SIG-M5 (cell line): ENCODE results near the gene WDFY2.

Experiments used
- DNase-seq: peaks from one replicate; lab custom pipeline; 2025; lab: John Stamatoyannopoulos, UW

The WDFY2 gene

DNA sequence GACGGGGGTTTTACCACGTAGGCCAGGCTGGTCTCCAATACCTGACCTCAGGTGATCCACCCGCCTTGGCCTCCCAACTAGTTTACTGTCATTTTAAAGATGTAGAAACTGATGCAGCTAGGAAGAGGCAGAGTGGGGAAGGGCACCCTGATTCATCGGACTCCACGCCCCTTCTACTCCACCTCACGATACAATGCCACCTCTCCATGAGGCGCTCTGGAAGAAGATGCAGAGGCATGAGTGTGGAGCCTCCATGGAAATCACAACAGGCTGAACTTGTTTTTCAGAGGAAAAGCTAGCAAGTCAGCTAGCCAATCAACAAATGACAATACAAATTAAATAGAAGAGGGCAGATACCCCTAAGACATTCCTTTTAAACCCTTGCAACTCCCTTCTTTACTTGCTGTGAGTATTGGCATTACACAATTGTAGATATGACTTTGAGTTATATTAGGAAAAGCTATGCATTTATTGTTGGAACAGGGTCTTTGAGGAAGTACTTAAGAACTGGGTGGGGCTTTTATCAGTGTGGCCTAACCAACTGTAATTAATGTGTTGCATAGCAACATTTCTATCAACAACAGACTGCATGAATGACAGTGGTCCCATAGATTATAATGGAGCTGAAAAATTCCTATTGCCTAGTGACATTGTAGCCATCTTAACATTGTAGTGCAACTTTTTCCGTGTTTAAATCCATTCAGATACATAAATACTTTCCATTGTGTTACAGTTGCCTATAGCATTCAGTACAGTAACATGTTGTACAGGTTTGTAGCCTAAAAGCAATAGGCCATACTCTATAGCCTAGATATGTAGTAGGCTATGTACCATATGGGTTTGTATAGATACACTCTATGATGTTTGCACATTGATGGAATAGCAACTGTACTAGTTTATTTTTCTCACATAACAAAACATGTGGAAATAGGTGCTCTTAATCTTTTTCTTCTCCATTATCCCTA, 17.6 kb downstream of the WDFY2 start:
- DNase-seq = no peak

DNA sequence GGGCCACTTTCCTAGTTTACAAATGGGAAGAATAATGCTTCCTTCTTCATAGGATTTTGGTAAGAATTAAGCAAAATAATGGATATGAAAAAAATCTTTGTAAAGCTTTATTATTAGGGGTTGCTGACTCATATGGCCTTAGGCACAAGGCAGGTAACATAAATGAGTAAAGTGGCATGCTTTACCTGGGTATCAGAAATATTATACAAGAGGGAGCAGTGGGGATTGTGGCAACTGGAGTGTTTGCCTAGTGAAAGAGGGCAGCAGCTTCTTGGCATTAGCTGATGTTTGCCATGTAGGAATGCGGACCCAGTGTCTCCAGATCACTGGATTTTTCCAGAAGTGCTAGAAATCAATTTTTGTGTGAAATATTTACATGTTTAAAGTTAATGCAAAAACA, 19.5 kb downstream of the WDFY2 start:
- no peak for DNase-seq

DNA sequence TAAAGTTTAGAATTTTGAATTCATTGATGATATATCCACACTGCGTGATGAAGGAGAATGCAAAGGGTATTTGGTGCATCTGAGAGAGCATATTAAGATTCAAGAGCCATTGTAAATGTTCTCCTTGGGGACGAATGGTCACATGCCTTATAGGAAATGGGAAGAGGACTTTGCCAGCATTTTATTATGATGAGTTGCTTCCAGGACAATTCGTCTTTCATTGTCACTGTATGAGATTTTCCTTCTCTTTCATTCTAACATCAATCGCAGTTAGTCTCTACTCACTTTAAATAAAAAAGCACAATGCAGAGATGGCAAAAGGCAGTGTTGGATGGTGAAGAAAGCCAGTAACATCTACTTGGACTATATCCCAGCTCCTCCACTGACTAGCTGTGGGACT, 21.4 kb downstream of the WDFY2 start:
- no peak for DNase-seq

DNA sequence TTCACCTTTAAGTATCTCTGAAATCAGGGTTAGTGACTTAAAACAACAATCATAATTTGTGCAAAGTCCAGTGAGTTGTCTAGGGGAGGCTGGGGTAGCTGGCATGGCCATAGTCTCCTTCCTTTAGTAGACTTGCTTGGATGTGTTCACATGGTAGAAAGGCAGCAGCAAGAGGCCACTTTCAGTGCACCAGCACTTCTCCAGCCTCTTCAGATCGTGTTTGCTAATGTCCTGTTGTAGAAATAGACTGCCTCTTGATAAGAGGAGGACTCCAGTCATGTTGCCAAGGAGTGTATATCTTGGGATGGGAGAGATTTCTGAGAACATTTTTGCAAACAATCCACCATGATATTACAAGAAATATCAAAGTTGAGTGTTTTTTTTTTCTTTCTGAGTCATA, 22.9 kb downstream of the WDFY2 start:
- DNase-seq = no peak

DNA sequence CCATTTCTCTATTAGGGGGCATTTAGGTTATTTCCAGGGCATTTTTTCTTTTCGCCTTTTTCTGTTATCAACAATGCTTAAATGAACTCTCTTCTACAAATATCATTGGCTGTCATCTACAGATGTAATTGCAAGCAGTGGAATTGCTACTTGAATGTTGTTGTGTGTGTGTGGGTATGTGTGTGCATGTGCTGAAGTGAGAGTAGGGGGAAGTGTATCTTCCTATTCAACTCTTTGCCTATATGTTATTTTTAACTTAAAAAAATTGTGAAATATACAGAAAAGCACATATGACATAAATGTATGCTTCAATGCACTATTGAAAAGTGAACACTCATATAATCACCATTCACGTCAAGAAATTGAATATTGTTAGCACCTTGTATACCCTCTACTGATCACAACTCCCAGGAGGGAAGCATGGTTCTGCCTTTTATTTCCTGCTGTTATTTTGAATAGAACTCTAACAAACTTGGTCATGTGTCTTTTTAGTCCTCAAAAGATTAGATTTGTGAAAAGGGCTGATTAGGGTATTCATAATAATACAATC, 24.7 kb downstream of the WDFY2 start:
- DNase-seq = no peak

DNA sequence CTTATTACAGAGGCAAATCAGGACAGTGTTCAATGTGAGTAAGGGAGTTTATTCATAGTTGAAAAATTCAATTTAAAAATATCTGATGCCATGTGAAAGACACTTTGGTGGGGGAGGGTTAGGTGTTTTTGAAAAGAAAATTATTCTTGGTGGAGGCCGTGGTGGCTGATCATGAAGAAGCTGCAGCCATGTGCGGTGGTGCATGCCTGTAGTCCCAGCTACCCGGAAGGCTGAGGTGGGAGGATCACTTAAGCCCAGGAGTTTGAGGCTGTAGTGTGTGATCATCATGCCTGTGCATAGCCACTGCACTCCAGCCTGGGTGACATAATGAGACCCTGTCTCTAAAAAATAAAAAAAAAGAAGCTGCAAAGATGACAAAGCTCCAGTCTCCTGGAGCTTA, 28.6 kb downstream of the WDFY2 start:
- no peak for DNase-seq

DNA sequence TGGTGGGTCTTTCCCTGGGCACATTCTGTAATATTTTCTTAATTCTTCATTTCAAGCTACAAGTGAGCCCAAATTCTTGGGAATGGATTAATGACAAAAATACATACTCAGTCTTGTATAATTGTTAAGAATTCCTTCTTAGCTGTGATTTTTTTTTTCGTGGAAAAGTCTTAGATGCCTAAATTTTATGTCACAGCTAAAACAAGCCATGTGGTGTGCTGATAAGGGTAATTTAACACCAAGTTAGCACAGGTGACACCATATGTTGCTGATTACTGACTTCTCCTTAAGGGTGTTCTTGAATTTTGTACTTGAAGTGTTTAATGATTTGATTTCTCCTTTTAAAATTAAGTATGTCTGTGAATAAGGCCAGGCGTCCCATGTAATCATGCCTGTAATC, 29.3 kb downstream of the WDFY2 start:
- no peak for DNase-seq

DNA sequence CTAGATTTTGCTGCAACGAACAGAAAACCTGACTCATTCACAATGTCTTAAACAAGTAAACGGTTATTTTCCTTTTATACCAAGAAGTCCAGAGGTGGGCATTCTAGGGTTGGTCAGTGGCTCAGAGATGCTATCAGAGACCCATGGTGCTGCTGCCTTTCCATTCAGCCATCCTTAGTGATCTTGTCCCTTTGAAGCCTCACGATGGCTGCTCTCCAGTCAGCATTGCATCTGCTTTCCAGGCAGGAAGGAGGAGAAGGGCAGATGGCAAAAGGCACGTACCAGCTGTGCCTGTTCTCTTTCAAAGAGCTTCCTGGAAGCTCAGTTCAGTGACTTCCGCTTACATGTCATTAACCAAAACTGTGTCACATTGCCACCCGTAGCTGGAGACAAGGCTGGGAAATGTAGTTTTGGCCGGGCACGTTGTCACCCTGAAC, 30.1 kb downstream of the WDFY2 start:
- DNase-seq = no peak

DNA sequence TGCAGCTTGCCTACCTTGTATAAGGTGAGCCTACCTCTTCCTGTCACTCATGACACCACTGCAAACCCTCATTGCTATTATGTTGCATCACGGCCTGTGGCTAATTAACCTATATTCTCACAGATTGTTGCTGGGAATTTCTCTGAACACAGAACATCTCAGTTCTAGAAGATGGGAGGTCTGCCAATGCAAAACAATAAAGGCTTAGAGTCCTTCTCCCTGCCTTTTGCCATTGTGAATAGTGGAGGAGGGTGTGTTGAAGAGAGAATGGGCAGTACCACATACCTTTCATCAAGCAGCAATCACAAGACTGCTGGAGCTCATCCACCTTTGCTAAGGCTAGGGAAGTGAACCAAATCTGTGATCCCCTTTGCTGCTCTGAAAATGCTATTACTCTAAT, 34.4 kb downstream of the WDFY2 start:
- no peak for DNase-seq

DNA sequence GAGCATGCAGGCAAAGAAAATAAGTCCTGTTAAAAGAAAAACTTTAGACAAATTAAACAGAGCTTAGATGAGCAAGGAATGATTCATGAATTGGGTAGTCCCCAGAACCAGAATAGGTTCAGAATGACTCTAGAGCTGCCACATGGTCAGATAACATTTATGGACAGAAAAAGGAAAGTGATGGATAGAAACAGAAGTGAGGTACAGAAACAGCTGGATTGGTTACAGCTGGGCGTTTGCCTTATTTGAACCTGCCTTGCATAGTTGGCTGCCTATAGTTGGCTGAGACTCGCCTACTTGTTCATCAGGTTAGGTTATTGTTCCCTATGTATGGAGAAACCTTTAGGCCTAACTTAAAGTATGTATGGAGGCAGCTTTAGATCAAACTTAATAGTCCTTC, 35.4 kb downstream of the WDFY2 start:
- DNase-seq = no peak

DNA sequence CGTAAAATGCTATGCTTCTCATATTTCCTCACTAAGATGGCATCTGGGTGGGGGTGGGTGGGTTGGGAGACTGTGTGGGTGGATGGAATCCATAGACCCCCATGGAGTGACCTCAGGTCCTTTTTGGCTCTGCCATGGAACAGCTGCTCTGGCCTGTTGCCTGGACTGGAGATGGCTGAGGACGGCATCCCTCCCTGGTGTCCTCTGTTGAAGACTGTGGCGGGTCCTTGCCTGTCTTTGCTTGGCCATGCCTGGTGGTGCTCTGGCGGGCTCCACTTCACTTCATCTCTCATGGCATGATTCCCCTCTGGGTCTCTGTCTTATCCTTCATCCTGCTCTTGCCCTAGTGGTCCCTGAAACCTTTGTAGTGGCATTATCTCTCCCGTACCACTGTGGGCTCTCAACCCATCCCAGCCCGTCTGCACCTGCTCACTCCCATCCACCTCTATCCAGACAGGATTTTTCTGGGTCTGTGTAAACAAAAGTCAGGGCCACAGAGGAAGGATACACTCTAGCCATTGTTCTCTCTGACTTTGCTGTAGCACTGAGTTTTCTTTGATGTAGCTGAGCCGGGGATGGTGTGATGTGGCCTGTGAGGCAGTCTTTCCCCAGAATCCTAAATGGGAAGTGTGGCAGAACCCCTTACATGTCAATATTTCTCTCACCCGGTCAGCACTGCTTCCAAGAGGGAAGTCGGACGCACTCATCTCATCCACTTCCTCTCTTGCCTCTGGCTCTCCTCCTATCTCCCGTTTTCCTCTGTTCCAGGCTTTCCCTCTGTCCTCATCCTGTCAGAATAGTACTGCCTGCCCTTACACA, 36.1 kb downstream of the WDFY2 start:
- DNase-seq = no peak

DNA sequence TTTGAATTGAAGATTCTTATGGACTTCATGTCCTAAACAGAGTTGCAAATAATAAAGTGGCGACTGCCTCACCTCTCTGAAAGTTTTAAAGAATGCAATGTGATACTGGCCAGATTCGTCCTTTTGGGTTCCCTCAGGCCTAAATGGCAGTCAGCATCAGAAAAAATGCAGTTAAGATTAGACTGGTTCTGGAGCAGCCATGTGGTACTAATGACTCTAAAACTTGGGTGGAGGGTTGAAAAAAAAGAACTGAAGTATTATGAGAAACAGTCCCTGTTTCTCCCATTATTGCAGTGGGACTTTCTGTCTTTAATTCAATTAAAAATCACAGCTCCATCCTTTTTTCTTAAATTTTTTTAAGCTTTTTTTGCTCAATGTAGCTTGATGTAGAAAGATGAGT, 37.3 kb downstream of the WDFY2 start:
- no peak for DNase-seq

DNA sequence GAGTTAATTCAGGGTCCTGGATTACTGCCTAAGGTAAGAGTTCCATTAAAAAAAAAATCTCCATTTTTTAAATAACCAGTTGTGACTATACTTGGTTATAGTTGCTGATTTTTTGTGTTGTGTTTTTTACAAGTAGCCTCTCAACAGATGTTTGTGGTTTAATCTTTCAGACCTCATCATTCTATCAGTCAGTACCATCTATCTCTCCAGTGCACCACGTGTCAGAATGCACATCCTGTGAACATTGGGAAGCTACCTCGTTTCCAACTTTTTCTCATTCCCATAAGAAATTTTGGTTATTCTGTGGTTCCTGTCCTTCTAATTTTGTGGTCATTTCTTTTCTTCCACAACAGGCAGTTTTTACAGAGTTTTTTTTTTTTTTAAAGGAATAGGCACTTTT, 39.2 kb downstream of the WDFY2 start:
- no peak for DNase-seq

DNA sequence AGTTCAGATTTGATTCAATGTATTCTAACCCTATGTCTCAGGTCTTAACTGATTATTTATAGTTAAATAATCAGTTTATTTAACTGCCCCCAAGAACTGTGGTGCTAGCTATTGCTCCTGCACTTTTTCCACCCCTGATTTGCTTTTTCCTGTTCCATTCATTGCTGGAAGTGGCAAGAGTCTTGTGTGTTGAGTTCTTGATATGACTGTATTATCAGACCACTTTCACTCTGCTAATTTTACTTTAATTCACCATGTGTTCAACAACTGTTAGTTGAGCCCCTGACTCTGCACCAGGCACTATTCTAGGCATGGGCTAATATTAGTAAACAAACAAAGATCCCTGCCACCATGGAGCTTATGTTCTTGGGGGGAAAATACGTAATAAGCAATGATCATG, 39.9 kb downstream of the WDFY2 start:
- no peak for DNase-seq

DNA sequence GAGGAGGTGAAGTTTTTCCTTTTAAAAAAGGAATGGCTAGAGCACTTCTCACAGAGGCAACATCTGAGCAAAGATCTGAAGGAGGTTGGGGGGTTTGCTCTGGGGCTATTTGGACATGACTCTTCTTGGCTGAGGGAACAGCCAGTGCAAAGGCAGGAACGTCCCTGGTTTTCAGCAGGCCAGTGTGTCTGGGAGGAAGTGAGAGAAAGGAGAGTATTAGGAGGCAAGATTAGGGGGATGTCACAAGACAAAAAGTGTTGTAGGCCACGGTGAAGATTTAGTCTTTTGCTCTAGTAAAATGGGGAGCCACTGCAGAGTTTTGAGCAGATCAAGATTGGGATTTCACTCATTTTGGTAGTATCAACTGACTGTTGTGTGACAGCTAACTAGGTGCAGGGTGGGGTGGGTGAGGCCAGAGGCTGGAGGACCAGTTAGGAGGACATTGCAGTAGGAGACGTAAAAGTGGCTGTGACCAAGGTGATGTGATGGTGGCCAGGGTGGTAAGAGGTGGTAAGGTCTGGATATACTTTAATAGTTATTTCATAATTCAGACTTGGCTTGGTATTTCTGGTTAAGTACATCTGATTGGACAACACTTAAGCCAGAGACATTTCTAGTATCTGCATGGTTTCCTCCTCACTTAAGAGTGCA, 40.6 kb downstream of the WDFY2 start:
- no peak for DNase-seq

DNA sequence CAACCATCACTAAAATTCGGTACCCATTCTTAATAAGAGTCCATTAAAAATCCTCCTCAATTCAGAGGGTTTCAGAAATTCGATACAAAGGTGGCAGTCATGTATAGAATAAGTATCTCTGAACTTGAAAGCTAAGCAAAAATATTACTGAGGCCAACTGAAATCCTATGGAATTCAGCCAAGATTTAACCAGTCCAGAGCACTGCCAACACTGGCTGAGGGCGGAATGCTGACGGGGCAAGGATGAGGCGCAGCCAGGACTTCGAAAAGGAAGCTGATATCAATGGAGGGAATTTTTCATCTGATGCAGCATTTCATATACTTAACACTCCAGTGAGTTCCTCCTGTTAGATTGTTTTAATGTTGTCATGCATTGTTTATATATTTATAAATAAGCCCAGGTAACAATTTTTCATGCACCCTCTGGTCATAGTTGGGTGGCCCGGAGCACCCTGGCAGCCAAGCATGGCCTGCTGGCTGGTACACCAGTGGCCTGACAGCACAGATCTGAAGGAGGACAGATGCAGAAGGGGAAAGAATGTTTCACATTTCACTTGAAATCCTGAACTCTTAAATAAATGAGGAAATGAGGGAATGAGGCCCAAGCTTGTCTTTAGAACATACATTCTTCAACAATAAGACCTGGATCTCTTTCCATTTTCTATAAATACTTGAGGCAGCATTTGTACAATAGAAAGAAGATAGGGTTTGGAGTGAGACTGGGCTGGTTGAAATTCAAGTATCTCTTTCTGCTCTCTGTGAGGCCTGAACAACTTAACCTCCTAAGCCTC, 41.5 kb downstream of the WDFY2 start:
- DNase-seq = no peak

DNA sequence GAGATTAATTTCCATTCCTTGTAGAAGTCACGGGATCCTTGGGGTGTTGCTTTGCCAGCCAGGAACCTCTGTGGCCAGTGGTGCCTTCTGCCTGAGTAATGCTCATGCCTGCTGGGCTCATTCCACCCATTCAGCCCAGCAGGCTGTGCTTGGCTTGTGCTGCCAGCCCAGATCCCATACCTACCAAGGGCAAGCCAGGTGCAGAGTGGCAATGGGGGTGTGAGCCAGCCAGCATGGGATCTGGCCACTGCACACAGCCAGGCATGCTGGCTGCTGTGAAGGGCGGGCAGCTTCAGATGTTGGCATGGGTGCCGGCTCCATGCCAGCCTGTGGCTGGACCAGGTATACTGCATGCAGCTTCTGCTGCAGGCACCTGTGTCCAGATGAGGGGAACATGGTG, 42.5 kb downstream of the WDFY2 start:
- no peak for DNase-seq

DNA sequence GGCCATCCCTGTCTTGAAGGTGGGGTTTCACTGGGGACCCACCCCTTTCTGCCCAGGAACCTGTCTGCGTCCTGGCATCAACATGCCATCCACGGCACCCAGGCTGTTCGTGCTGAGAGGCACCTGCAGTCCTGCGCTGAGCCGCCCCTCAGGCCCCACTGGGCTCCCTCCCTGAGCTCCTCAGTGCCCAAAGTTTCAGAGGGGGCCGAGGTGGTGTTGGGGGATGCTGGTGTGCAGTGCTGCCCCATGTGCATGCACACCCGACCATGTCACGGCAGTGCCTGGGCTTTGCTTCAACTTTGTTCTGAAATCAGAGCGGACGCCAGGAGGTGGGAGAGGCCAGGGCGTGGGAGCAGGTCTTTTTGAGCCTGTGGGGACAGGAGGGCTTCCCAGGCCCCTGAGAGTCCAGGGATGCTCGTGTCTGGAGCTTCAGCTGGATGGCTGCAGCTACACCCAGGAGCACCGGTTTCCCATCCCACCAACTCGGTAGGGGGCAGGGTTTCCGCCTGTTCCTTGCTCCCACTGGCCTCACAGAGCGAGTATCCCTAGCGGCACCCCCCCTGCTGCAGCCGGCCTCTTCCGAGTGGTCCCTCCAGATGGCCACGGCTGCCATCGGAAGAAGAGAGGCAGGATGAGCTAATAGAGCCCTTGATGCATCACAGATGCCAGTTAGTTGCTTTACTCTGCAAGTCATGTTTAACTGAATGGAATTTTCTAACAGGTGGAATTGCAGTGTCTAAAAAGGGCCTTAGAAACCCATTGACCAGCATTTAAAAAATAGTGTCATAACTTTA, 44.0 kb downstream of the WDFY2 start:
- no peak for DNase-seq

DNA sequence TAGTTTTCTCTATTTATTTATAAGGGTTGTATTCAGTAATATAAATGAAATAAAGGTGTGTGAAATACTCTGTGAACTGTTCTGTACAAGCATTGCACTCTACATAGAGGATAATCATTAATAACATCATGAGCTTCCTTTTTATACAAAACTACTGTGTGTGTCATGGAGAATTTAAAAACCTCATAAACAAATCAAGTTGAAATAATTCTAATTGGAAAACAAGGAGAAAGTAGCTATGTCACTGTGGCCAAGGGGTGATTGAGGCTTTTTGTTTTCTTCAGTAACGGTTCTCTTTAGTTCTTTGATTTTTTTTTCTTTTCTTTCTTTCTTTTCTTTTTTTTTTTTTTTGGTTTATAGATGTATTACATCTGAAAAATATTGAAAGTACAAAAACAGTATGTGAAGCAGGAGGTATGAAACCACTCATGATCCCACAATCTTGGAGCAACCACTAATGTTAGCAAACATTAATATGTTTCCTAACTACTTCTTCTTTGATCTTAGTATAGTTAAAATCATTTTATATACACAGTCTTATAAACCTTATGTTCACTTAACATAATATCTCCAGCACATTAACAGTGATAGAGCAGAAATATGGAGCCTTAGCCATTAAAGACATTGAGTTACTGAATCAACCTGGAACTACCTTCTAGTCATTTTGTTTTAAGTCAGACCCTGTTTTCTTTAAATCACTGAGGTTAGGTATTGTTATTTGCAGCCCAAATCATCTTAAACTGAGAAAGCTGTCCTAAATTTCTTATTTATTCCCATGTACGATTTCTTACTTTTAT, 45.4 kb downstream of the WDFY2 start:
- no peak for DNase-seq

DNA sequence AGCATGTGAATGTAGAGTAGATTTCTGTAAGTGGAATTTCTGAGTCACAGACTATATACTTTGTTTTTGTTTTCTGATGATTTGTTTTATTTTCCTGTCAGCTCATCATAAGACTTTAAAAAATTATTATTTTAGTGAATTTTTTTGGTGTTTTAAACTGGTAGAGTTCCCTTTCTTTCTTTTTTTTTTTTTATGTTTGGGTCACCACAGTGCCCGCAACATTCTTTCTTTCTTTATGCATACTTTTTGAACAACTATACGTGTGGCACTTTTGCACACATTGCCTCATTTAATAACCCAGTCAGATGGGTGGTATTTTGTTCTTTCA, 46.0 kb downstream of the WDFY2 start:
- DNase-seq = no peak
